ENCODE measurements around the gene REV1.
A peak's percentile ranks its signal among the peaks of the same experiment; 100 is the strongest.

Gene REV1

GRCh38 chr2:99490623-99491461, 1.0 kb upstream of the REV1 start:
- H2BK5ac ChIP-seq (ENCODE audit: low read length): no peak overlapping the region
- no peak overlapping the region for H4K5ac ChIP-seq (ENCODE audit: low read length)
- H3K4ac ChIP-seq (ENCODE audit: low read depth, low read length): no peak overlapping the region
- no peak overlapping the region for H2BK120ac ChIP-seq (ENCODE audit: low read depth, low read length)
- 100% methylated on average over 4 of the region's 31 CpGs for WGBS (ENCODE audit: extremely low coverage, insufficient coverage, low lambda C conversion rate)
- H3K27me3 ChIP-seq (ENCODE audit: insufficient read depth, low read length, poor library complexity): no peaks in the 10 kb centered on the region
- peak overlapping the region; percentile 15 for H3K4me2 ChIP-seq (ENCODE audit: low read length)
- peak overlapping the region; percentile 89 for H3K56ac ChIP-seq (ENCODE audit: low read length)
- no peak overlapping the region for H3K27ac ChIP-seq (ENCODE audit: low read depth, low read length)
- H3K18ac ChIP-seq (ENCODE audit: low read length): no peak overlapping the region
- no peak overlapping the region for H2BK15ac ChIP-seq (replicated peaks; ENCODE audit: low read depth)
- no peak overlapping the region for H3K23ac ChIP-seq (ENCODE audit: low read length)
- peaks cover 9% of the 10 kb centered on the region for H3K79me1 ChIP-seq (ENCODE audit: low read length)
- H2AK5ac ChIP-seq (ENCODE audit: low read length): no peak overlapping the region
- H3K9ac ChIP-seq (ENCODE audit: low read length): peak overlapping the region; percentile 77
- no peak overlapping the region for H4K8ac ChIP-seq (ENCODE audit: low read depth, low read length)
- no peak for DNase-seq
- peaks cover 27% of the 10 kb centered on the region for H3K79me2 ChIP-seq (ENCODE audit: control insufficient read depth, insufficient read depth, low read length)
- peaks cover 4% of the 10 kb centered on the region for H3K4me1 ChIP-seq (ENCODE audit: control insufficient read depth, low read depth, low read length)
- H3K36me3 ChIP-seq (ENCODE audit: control insufficient read depth, insufficient read depth, low read length): no peaks in the 10 kb centered on the region
- H3K4me3 ChIP-seq (ENCODE audit: low read length): no peak overlapping the region

- peaks cover 4% of the 10 kb centered on the region for H3K4me1 ChIP-seq (ENCODE audit: control insufficient read depth, low read depth, low read length)
- peak overlapping the region; percentile 93 for H3K27ac ChIP-seq (ENCODE audit: low read depth, low read length)
- peak overlapping the region; percentile 96 for H2BK120ac ChIP-seq (ENCODE audit: low read depth, low read length)
- H2AK5ac ChIP-seq (ENCODE audit: low read length): no peak overlapping the region
- peak; percentile 70 for DNase-seq
- no peak overlapping the region for H4K5ac ChIP-seq (ENCODE audit: low read length)
- H3K18ac ChIP-seq (ENCODE audit: low read length): peak overlapping the region; percentile 94
- no peak overlapping the region for H4K8ac ChIP-seq (ENCODE audit: low read depth, low read length)
- peak overlapping the region; percentile 57 for H3K23ac ChIP-seq (ENCODE audit: low read length)
- H2BK15ac ChIP-seq (replicated peaks; ENCODE audit: low read depth): no peak overlapping the region
- H3K4me2 ChIP-seq (ENCODE audit: low read length): peak overlapping the region; percentile 81
- WGBS (ENCODE audit: extremely low coverage, insufficient coverage, low lambda C conversion rate): no CpG with 5 or more reads among the region's 95 CpGs
- peaks cover 9% of the 10 kb centered on the region for H3K79me1 ChIP-seq (ENCODE audit: low read length)
- H3K56ac ChIP-seq (ENCODE audit: low read length): peak overlapping the region; percentile 95
- peak overlapping the region; percentile 86 for H3K4ac ChIP-seq (ENCODE audit: low read depth, low read length)
- H2BK5ac ChIP-seq (ENCODE audit: low read length): no peak overlapping the region
- H3K4me3 ChIP-seq (ENCODE audit: low read length): peak overlapping the region; percentile 96
- peak overlapping the region; percentile 91 for H3K9ac ChIP-seq (ENCODE audit: low read length)
- H3K27me3 ChIP-seq (ENCODE audit: insufficient read depth, low read length, poor library complexity): no peaks in the 10 kb centered on the region
- H3K79me2 ChIP-seq (ENCODE audit: control insufficient read depth, insufficient read depth, low read length): peaks cover 34% of the 10 kb centered on the region
- no peaks in the 10 kb centered on the region for H3K36me3 ChIP-seq (ENCODE audit: control insufficient read depth, insufficient read depth, low read length)
These were observed 605 bp downstream of the REV1 start for GRCh38 chr2:99489063-99489760.

GRCh38 chr2:99488539-99489062, 1.2 kb downstream of the REV1 start:
- no peak overlapping the region for H3K27ac ChIP-seq (ENCODE audit: low read depth, low read length)
- H4K5ac ChIP-seq (ENCODE audit: low read length): no peak overlapping the region
- H3K36me3 ChIP-seq (ENCODE audit: control insufficient read depth, insufficient read depth, low read length): no peaks in the 10 kb centered on the region
- H2BK15ac ChIP-seq (replicated peaks; ENCODE audit: low read depth): no peak overlapping the region
- H3K4ac ChIP-seq (ENCODE audit: low read depth, low read length): no peak overlapping the region
- H3K18ac ChIP-seq (ENCODE audit: low read length): no peak overlapping the region
- H3K4me2 ChIP-seq (ENCODE audit: low read length): peak overlapping the region; percentile 81
- no peak overlapping the region for H2BK5ac ChIP-seq (ENCODE audit: low read length)
- peaks cover 38% of the 10 kb centered on the region for H3K79me2 ChIP-seq (ENCODE audit: control insufficient read depth, insufficient read depth, low read length)
- H3K56ac ChIP-seq (ENCODE audit: low read length): peak overlapping the region; percentile 95
- peak overlapping the region; percentile 91 for H3K9ac ChIP-seq (ENCODE audit: low read length)
- no peak overlapping the region for H2BK120ac ChIP-seq (ENCODE audit: low read depth, low read length)
- H4K8ac ChIP-seq (ENCODE audit: low read depth, low read length): no peak overlapping the region
- H3K27me3 ChIP-seq (ENCODE audit: insufficient read depth, low read length, poor library complexity): no peaks in the 10 kb centered on the region
- DNase-seq: no peak
- H3K4me3 ChIP-seq (ENCODE audit: low read length): peak overlapping the region; percentile 96
- H3K79me1 ChIP-seq (ENCODE audit: low read length): peaks cover 10% of the 10 kb centered on the region
- no peak overlapping the region for H2AK5ac ChIP-seq (ENCODE audit: low read length)
- no CpG with 5 or more reads among the region's 8 CpGs for WGBS (ENCODE audit: extremely low coverage, insufficient coverage, low lambda C conversion rate)
- no peak overlapping the region for H3K23ac ChIP-seq (ENCODE audit: low read length)
- peaks cover 4% of the 10 kb centered on the region for H3K4me1 ChIP-seq (ENCODE audit: control insufficient read depth, low read depth, low read length)

GRCh38 chr2:99487906-99488305, 1.9 kb downstream of the REV1 start:
- Histone ChIP-seq H2BK15ac (replicated peaks; ENCODE audit: low read depth) (no peak overlapping the region), H4K8ac (ENCODE audit: low read depth, low read length) (no peak overlapping the region), H3K79me1 (ENCODE audit: low read length) (peaks cover 13% of the 10 kb centered on the region), H3K23ac (ENCODE audit: low read length) (no peak overlapping the region), H3K56ac (ENCODE audit: low read length) (no peak overlapping the region), H3K27ac (ENCODE audit: low read depth, low read length) (no peak overlapping the region), H3K79me2 (ENCODE audit: control insufficient read depth, insufficient read depth, low read length) (peaks cover 41% of the 10 kb centered on the region), H3K27me3 (ENCODE audit: insufficient read depth, low read length, poor library complexity) (no peaks in the 10 kb centered on the region), H2BK5ac (ENCODE audit: low read length) (no peak overlapping the region), H3K4me3 (ENCODE audit: low read length) (no peak overlapping the region), H3K36me3 (ENCODE audit: control insufficient read depth, insufficient read depth, low read length) (no peaks in the 10 kb centered on the region), H3K18ac (ENCODE audit: low read length) (no peak overlapping the region), H4K5ac (ENCODE audit: low read length) (no peak overlapping the region), H3K4me1 (ENCODE audit: control insufficient read depth, low read depth, low read length) (peaks cover 4% of the 10 kb centered on the region), H2AK5ac (ENCODE audit: low read length) (no peak overlapping the region), H3K9ac (ENCODE audit: low read length) (peak overlapping the region; percentile 12), H3K4ac (ENCODE audit: low read depth, low read length) (no peak overlapping the region), H3K4me2 (ENCODE audit: low read length) (no peak overlapping the region), H2BK120ac (ENCODE audit: low read depth, low read length) (no peak overlapping the region)
- WGBS (ENCODE audit: extremely low coverage, insufficient coverage, low lambda C conversion rate): no CpG with 5 or more reads among the region's 4 CpGs
- DNase-seq: no peak

- H3K4me2 ChIP-seq (ENCODE audit: low read length): no peak overlapping the region
- peaks cover 55% of the 10 kb centered on the region for H3K79me2 ChIP-seq (ENCODE audit: control insufficient read depth, insufficient read depth, low read length)
- H4K8ac ChIP-seq (ENCODE audit: low read depth, low read length): no peak overlapping the region
- H3K4me1 ChIP-seq (ENCODE audit: control insufficient read depth, low read depth, low read length): peaks cover 4% of the 10 kb centered on the region
- WGBS (ENCODE audit: extremely low coverage, insufficient coverage, low lambda C conversion rate): no CpG with 5 or more reads among the region's 4 CpGs
- H3K56ac ChIP-seq (ENCODE audit: low read length): no peak overlapping the region
- H3K4me3 ChIP-seq (ENCODE audit: low read length): no peak overlapping the region
- H3K27me3 ChIP-seq (ENCODE audit: insufficient read depth, low read length, poor library complexity): no peaks in the 10 kb centered on the region
- H2AK5ac ChIP-seq (ENCODE audit: low read length): no peak overlapping the region
- no peak overlapping the region for H3K18ac ChIP-seq (ENCODE audit: low read length)
- peaks cover 17% of the 10 kb centered on the region for H3K79me1 ChIP-seq (ENCODE audit: low read length)
- H2BK15ac ChIP-seq (replicated peaks; ENCODE audit: low read depth): no peak overlapping the region
- no peaks in the 10 kb centered on the region for H3K36me3 ChIP-seq (ENCODE audit: control insufficient read depth, insufficient read depth, low read length)
- H4K5ac ChIP-seq (ENCODE audit: low read length): no peak overlapping the region
- H3K27ac ChIP-seq (ENCODE audit: low read depth, low read length): no peak overlapping the region
- no peak overlapping the region for H2BK120ac ChIP-seq (ENCODE audit: low read depth, low read length)
- no peak overlapping the region for H3K23ac ChIP-seq (ENCODE audit: low read length)
- no peak for DNase-seq
- no peak overlapping the region for H3K4ac ChIP-seq (ENCODE audit: low read depth, low read length)
- no peak overlapping the region for H3K9ac ChIP-seq (ENCODE audit: low read length)
- H2BK5ac ChIP-seq (ENCODE audit: low read length): no peak overlapping the region
These were observed 4.0 kb downstream of the REV1 start for GRCh38 chr2:99485824-99486223.
